Testis (tissue), 3 donors: Measurements from ENCODE around the gene CAMTA1. TPM values are rescaled to one million over a fixed set of nuclear protein-coding genes. Genes with fewer than 3 reads are reported as not detected.
A peak's percentile ranks its signal among the peaks of the same experiment; 100 is the strongest.

Experiments used
- DNase-seq: peaks from one replicate; pipeline ENCODE4 v3.0.0-alpha.2; 2019
- H3K27ac ChIP-seq, 2 donors: fragments of 200-600 bp; sonication (generic); one replicate each; pipeline ENCODE4 v1.5.1; 2019
- H3K27me3 ChIP-seq: fragments of 200-600 bp; sonication (generic); one replicate; pipeline ENCODE4 v1.5.1; 2019
- H3K36me3 ChIP-seq: fragments of 200-600 bp; sonication (generic); one replicate; pipeline ENCODE4 v1.5.1; 2017; ENCODE audit warnings: low read depth; ENCODE audit errors: missing control alignments
- H3K4me1 ChIP-seq: fragments of 200-600 bp; sonication (generic); one replicate; pipeline ENCODE4 v1.5.1; 2019
- H3K4me3 ChIP-seq, 2 donors: fragments of 200-600 bp; sonication (generic); one replicate each; pipeline ENCODE4 v1.5.1; 2017 to 2019
- H3K9me3 ChIP-seq: fragments of 200-600 bp; sonication (generic); one replicate; pipeline ENCODE4 v1.5.1; 2017
- POLR2A ChIP-seq: fragments of 450-650 bp; IDR thresholded peaks from one replicate; pipeline ENCODE4 v1.6.1; 2017; ENCODE audit warnings: antibody characterized with exemption, mild to moderate bottlenecking, moderate library complexity
- WGBS, 2 donors: methylation state at CpG; one replicate each; pipeline ENCODE4 v1.1.5; 2018; 5-methylcytosine and 5-hydroxymethylcytosine counted together
- intact Hi-C: fragments of 100-400 bp; cut with DNase I; formaldehyde crosslinking; loops from one replicate; pipeline ENCODE4 v1.15.1; 2023; ENCODE audit warnings: low total_unique reads
- polyA plus RNA-seq: library from polyadenylated mRNA; stranded (reverse); fragments of 350-450 nt; fragmentation: Illumina TruSeq; extraction: RNeasy Lipid Tissue Mini Kit (QIAGEN cat#74804); gene quantifications from one replicate; pipeline ENCODE4 v1.2.3, GENCODE V29; 2014; ENCODE audit warnings: low read depth, low replicate concordance; ENCODE audit not compliant: insufficient read depth
- total RNA-seq, 2 donors: library from RNA; depleted of rRNA; stranded (reverse); fragments of >200 nt; gene quantifications; one replicate each; pipeline ENCODE4 v1.2.3, GENCODE V29; 2016
- TF ChIP-seq, protein P1 (sequence below), 3 experiments: fragments of 450-650 bp in 2 of 3; fragments of 200-600 bp in 1 of 3; sonication (generic) in 1 of 3; IDR thresholded peaks; one replicate each; pipeline ENCODE4 v1.5.1; 2016 to 2019; ENCODE audit warnings: antibody characterized with exemption in 3 of 3, mild to moderate bottlenecking in 2 of 3, moderate library complexity in 1 of 3

CAMTA1 gene
- total and polyA plus RNA-seq, 3 donors from 2014 or later, result 116 to 158 (median 119) TPM

GRCh38 chr1:7069931-7070330 is 284.7 kb downstream of the CAMTA1 start:
- Histone ChIP-seq H3K27me3 (no peaks in the 10 kb centered on the region), H3K9me3 (no peaks in the 10 kb centered on the region), H3K27ac (no peak overlapping the region), H3K4me1 (no peaks in the 10 kb centered on the region), H3K4me3 (peak overlapping the region; percentile 27 to 40), H3K36me3 (no peaks in the 10 kb centered on the region)
- WGBS, 2 donors, result 2 to 6% methylated on average over 17 to 19 of the region's 23 CpGs
- peak; percentile 30 for DNase-seq
- TF ChIP-seq POLR2A, result no peak
- TF ChIP-seq, protein P1, sequence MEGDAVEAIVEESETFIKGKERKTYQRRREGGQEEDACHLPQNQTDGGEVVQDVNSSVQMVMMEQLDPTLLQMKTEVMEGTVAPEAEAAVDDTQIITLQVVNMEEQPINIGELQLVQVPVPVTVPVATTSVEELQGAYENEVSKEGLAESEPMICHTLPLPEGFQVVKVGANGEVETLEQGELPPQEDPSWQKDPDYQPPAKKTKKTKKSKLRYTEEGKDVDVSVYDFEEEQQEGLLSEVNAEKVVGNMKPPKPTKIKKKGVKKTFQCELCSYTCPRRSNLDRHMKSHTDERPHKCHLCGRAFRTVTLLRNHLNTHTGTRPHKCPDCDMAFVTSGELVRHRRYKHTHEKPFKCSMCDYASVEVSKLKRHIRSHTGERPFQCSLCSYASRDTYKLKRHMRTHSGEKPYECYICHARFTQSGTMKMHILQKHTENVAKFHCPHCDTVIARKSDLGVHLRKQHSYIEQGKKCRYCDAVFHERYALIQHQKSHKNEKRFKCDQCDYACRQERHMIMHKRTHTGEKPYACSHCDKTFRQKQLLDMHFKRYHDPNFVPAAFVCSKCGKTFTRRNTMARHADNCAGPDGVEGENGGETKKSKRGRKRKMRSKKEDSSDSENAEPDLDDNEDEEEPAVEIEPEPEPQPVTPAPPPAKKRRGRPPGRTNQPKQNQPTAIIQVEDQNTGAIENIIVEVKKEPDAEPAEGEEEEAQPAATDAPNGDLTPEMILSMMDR (IDR thresholded peaks at IDR 0.05), result no peak
- intact Hi-C loops, result loop anchor here (10.0 kb wide), 1 partner anchor 345 kb away; no protein-coding TSS in a partner anchor

- TF ChIP-seq, protein P1 (IDR thresholded peaks at IDR 0.05), result peak; percentile 55 to 89 (median 77)
- TF ChIP-seq POLR2A, result no peak
- H3K27me3 ChIP-seq, result no peaks in the 10 kb centered on the region
- intact Hi-C loops, result loop anchor here (10.0 kb wide), 1 partner anchor 346 kb away; no protein-coding TSS in a partner anchor
- H3K27ac ChIP-seq, result no peak overlapping the region
- peak; percentile 84 for DNase-seq
- H3K4me1 ChIP-seq, result no peaks in the 10 kb centered on the region
- peak overlapping the region; percentile 27 to 40 for H3K4me3 ChIP-seq
- 6 to 8% methylated on average over 12 to 13 of the region's 13 CpGs for WGBS, 2 donors
- H3K36me3 ChIP-seq, result no peaks in the 10 kb centered on the region
- no peaks in the 10 kb centered on the region for H3K9me3 ChIP-seq
These were observed 285.3 kb downstream of the CAMTA1 start for GRCh38 chr1:7070389-7071029.

GRCh38 chr1:7076117-7076516 is 290.9 kb downstream of the CAMTA1 start:
- no peak for TF ChIP-seq POLR2A
- TF ChIP-seq, protein P1 (IDR thresholded peaks at IDR 0.05), result no peak
- Histone ChIP-seq H3K27me3 (no peaks in the 10 kb centered on the region), H3K4me3 (no peak overlapping the region), H3K4me1 (no peaks in the 10 kb centered on the region), H3K9me3 (no peaks in the 10 kb centered on the region), H3K27ac (no peak overlapping the region), H3K36me3 (no peaks in the 10 kb centered on the region)
- intact Hi-C loops, result loop anchor here (10.0 kb wide), 1 partner anchor 351 kb away; no protein-coding TSS in a partner anchor
- 75 to 79% methylated on average over 5 of the region's 5 CpGs for WGBS, 2 donors
- no peak for DNase-seq

- 79 to 86% methylated on average over 4 of the region's 4 CpGs for WGBS, 2 donors
- Histone ChIP-seq H3K36me3 (no peaks in the 10 kb centered on the region), H3K27me3 (no peaks in the 10 kb centered on the region), H3K4me3 (no peak overlapping the region), H3K9me3 (no peaks in the 10 kb centered on the region), H3K27ac (no peak overlapping the region), H3K4me1 (no peaks in the 10 kb centered on the region)
- intact Hi-C loops, result loop anchor here (10.0 kb wide), 1 partner anchor 352 kb away; no protein-coding TSS in a partner anchor
- no peak for DNase-seq
- no peak for TF ChIP-seq POLR2A
- TF ChIP-seq, protein P1 (IDR thresholded peaks at IDR 0.05), result no peak
These were observed 291.3 kb downstream of the CAMTA1 start for GRCh38 chr1:7076572-7076971.
